Germinal center (tissue), 1 donor: ENCODE results near the gene EMC6.

Source experiments
- DNase-seq: peaks from one replicate; pipeline ENCODE4 v3.0.0; 2012; ENCODE audit warnings: mixed read lengths, low spot score

EMC6 gene

GRCh38 chr17:3708366-3708765, 39.8 kb downstream of the EMC6 start:
- no peak for DNase-seq

- peak; percentile 87 for DNase-seq
These were observed 42.4 kb downstream of the EMC6 start for GRCh38 chr17:3710951-3711383.

GRCh38 chr17:3712811-3713463, 44.3 kb downstream of the EMC6 start:
- DNase-seq: no peak

GRCh38 chr17:3715296-3715695, 46.7 kb downstream of the EMC6 start:
- DNase-seq: no peak

- no peak for DNase-seq
These were observed 49.6 kb downstream of the EMC6 start for GRCh38 chr17:3718201-3718600.

- DNase-seq: no peak
These were observed 50.7 kb downstream of the EMC6 start for GRCh38 chr17:3719265-3719664.
